Astrocyte (in vitro differentiated cells and primary cell): ENCODE measurements around the gene PRXL2B. TPM values are rescaled to one million over a fixed set of nuclear protein-coding genes. Genes with fewer than 3 reads are reported as not detected.

ENCODE experiments used
- DNase-seq: peaks from one replicate; pipeline ENCODE4 v3.0.0-alpha.2; 2010; ENCODE audit warnings: low read depth
- FAIRE-seq: peaks from 2 replicates; lab custom pipeline; 2011; peaks lifted over from hg19 to GRCh38; lab: Jason Lieb, UNC
- H2AFZ ChIP-seq: 2 replicates; pipeline ENCODE4 v1.6.0; 2012; ENCODE audit warnings: low read depth, low read length, inconsistent platforms
- H3K27ac ChIP-seq: 2 replicates; pipeline ENCODE4 v1.5.1; 2011; ENCODE audit warnings: low read depth, low read length, inconsistent platforms
- H3K27me3 ChIP-seq: 2 replicates; pipeline ENCODE4 v1.6.0; 2011; ENCODE audit warnings: low read length, inconsistent platforms; ENCODE audit not compliant: insufficient read depth
- H3K36me3 ChIP-seq: 2 replicates; pipeline ENCODE4 v1.5.1; 2011; ENCODE audit warnings: low read length, inconsistent platforms; ENCODE audit not compliant: insufficient read depth
- H3K4me1 ChIP-seq: 2 replicates; pipeline ENCODE4 v1.5.1; 2011; ENCODE audit warnings: low read length, inconsistent platforms; ENCODE audit not compliant: insufficient read depth
- H3K4me2 ChIP-seq: 2 replicates; pipeline ENCODE4 v1.6.0; 2012; ENCODE audit warnings: low read length, inconsistent platforms
- H3K4me3 ChIP-seq: 2 replicates; pipeline ENCODE4 v1.5.1; 2011; ENCODE audit warnings: low read depth, mild to moderate bottlenecking, low read length, inconsistent platforms; ENCODE audit not compliant: insufficient read depth
- H3K79me2 ChIP-seq: 2 replicates; pipeline ENCODE4 v1.6.0; 2012; ENCODE audit warnings: mild to moderate bottlenecking, low read length, inconsistent platforms; ENCODE audit not compliant: insufficient read depth
- H3K9ac ChIP-seq: 2 replicates; pipeline ENCODE4 v1.6.0; 2012; ENCODE audit warnings: mild to moderate bottlenecking, low read length, inconsistent platforms
- H3K9me3 ChIP-seq: 2 replicates; pipeline ENCODE4 v1.5.1; 2012; ENCODE audit warnings: low read depth, mild to moderate bottlenecking, low read length, inconsistent platforms; ENCODE audit not compliant: insufficient read depth
- H4K20me1 ChIP-seq: 2 replicates; pipeline ENCODE4 v1.6.0; 2012; ENCODE audit warnings: low read length, inconsistent platforms; ENCODE audit not compliant: insufficient read depth
- H3K27ac Mint-ChIP-seq: one replicate; pipeline ENCODE4 v1.8.0; 2021; ENCODE audit warnings: mild to moderate bottlenecking, mixed read lengths; ENCODE audit not compliant: unreplicated experiment
- H3K27me3 Mint-ChIP-seq: one replicate; pipeline ENCODE4 v1.8.0; 2021; ENCODE audit warnings: low read depth, mixed read lengths; ENCODE audit not compliant: unreplicated experiment
- H3K36me3 Mint-ChIP-seq: one replicate; pipeline ENCODE4 v1.8.0; 2021; ENCODE audit warnings: low read depth, mixed read lengths; ENCODE audit not compliant: unreplicated experiment
- H3K4me1 Mint-ChIP-seq: one replicate; pipeline ENCODE4 v1.8.0; 2021; ENCODE audit warnings: low read depth, mixed read lengths; ENCODE audit not compliant: unreplicated experiment
- H3K4me3 Mint-ChIP-seq: one replicate; pipeline ENCODE4 v1.8.0; 2021; ENCODE audit warnings: mild to moderate bottlenecking, moderate library complexity, mixed read lengths; ENCODE audit not compliant: unreplicated experiment
- H3K9me3 Mint-ChIP-seq: one replicate; pipeline ENCODE4 v1.8.0; 2021; ENCODE audit warnings: mild to moderate bottlenecking, mixed read lengths; ENCODE audit not compliant: unreplicated experiment
- CTCF ChIP-seq: IDR thresholded peaks from 2 replicates; pipeline ENCODE4 v1.5.1; 2011; ENCODE audit warnings: low read depth, mild to moderate bottlenecking, inconsistent platforms, low read length, moderate library complexity; ENCODE audit not compliant: insufficient read depth
- EZH2 ChIP-seq: IDR thresholded peaks from 2 replicates; pipeline ENCODE4 v1.6.1; 2012; ENCODE audit warnings: mild to moderate bottlenecking, low read length, inconsistent platforms; ENCODE audit not compliant: insufficient read depth
- total RNA-seq: library from RNA; stranded (reverse); gene quantifications from 2 replicates; pipeline ENCODE4 v1.2.1, GENCODE V29; 2021

The PRXL2B gene
- total RNA-seq, 1 donor from 2014 or later, result 19.2 TPM

GRCh38 chr1:2637442-2638145 is 51.0 kb downstream of the PRXL2B start:
- DNase-seq (no peak), FAIRE-seq (no peak)
- Histone ChIP-seq H3K4me1 (peaks cover 4% of the 10 kb centered on the region), H3K4me2 (no peak overlapping the region), H3K9ac (no peak overlapping the region), H3K27me3 (no peaks in the 10 kb centered on the region), H4K20me1 (no peaks in the 10 kb centered on the region), H3K9me3 (peaks cover 6% of the 10 kb centered on the region), H3K4me3 (no peak overlapping the region), H3K79me2 (no peaks in the 10 kb centered on the region), H2AFZ (no peak overlapping the region), H3K36me3 (no peaks in the 10 kb centered on the region), H3K27ac (no peak overlapping the region)
- Mint-ChIP-seq H3K4me3 (no peak overlapping the region), H3K9me3 (peaks cover 4% of the 10 kb centered on the region), H3K27ac (no peak overlapping the region), H3K36me3 (no peaks in the 10 kb centered on the region), H3K27me3 (peaks cover 24% of the 10 kb centered on the region), H3K4me1 (peaks cover 2% of the 10 kb centered on the region)
- TF ChIP-seq EZH2 (no peak), CTCF (no peak)

GRCh38 chr1:2638466-2639115 is 52.0 kb downstream of the PRXL2B start:
- Histone ChIP-seq H3K27me3 (no peaks in the 10 kb centered on the region), H3K27ac (no peak overlapping the region), H3K9ac (no peak overlapping the region), H3K79me2 (no peaks in the 10 kb centered on the region), H3K4me3 (no peak overlapping the region), H3K4me2 (no peak overlapping the region), H3K9me3 (peaks cover 6% of the 10 kb centered on the region), H3K4me1 (peaks cover 6% of the 10 kb centered on the region), H4K20me1 (no peaks in the 10 kb centered on the region), H2AFZ (no peak overlapping the region), H3K36me3 (no peaks in the 10 kb centered on the region)
- Mint-ChIP-seq H3K9me3 (peaks cover 4% of the 10 kb centered on the region), H3K36me3 (no peaks in the 10 kb centered on the region), H3K4me1 (peaks cover 2% of the 10 kb centered on the region), H3K27me3 (peaks cover 21% of the 10 kb centered on the region), H3K27ac (no peak overlapping the region), H3K4me3 (peak overlapping the region; percentile 27)
- DNase-seq (no peak), FAIRE-seq (no peak)
- TF ChIP-seq CTCF, result no peak
- no peak for TF ChIP-seq EZH2

GRCh38 chr1:2639203-2639602 is 52.6 kb downstream of the PRXL2B start:
- TF ChIP-seq CTCF (no peak), EZH2 (no peak)
- no peak for FAIRE-seq

More at GRCh38 chr1:2639203-2639602, 52.6 kb downstream of the PRXL2B start:
- Mint-ChIP-seq H3K27me3 (peaks cover 21% of the 10 kb centered on the region), H3K9me3 (peaks cover 4% of the 10 kb centered on the region), H3K27ac (no peak overlapping the region), H3K36me3 (no peaks in the 10 kb centered on the region), H3K4me3 (peak overlapping the region; percentile 27), H3K4me1 (peaks cover 2% of the 10 kb centered on the region)
- H3K36me3 ChIP-seq, result no peaks in the 10 kb centered on the region
- DNase-seq, result no peak
- H3K4me1 ChIP-seq, result peaks cover 7% of the 10 kb centered on the region
- H3K4me3 ChIP-seq, result no peak overlapping the region
- H2AFZ ChIP-seq, result no peak overlapping the region
- H3K9me3 ChIP-seq, result peaks cover 6% of the 10 kb centered on the region
- H3K9ac ChIP-seq, result no peak overlapping the region
- no peaks in the 10 kb centered on the region for H3K27me3 ChIP-seq
- no peak overlapping the region for H3K27ac ChIP-seq
- no peaks in the 10 kb centered on the region for H4K20me1 ChIP-seq
- no peaks in the 10 kb centered on the region for H3K79me2 ChIP-seq
- no peak overlapping the region for H3K4me2 ChIP-seq
